HepG2 (cell line): ENCODE data around the gene MYRFL. TPM values are rescaled to one million over a fixed set of nuclear protein-coding genes. Genes with fewer than 3 reads are reported as not detected.
A peak's percentile ranks its signal among the peaks of the same experiment; 100 is the strongest.

ENCODE experiments used
- CBX1 ChIP-seq: IDR thresholded peaks from one replicate; pipeline ENCODE4 v1.6.1; 2016; ENCODE audit warnings: antibody characterized with exemption, low read depth
- GFI1 ChIP-seq: sonication (generic); formaldehyde crosslinking; IDR thresholded peaks from 2 replicates; pipeline ENCODE4 v1.5.0; 2020; ENCODE audit warnings: missing genetic modification reagents, mild to moderate bottlenecking, borderline replicate concordance
- GPBP1L1 ChIP-seq: sonication (generic); formaldehyde crosslinking; IDR thresholded peaks from 2 replicates; pipeline ENCODE4 v1.5.0; 2020; ENCODE audit warnings: mild to moderate bottlenecking, missing genetic modification reagents
- HHEX ChIP-seq: IDR thresholded peaks from 2 replicates; pipeline ENCODE4 v1.6.1; 2016; ENCODE audit warnings: control low read depth
- HOXA7 ChIP-seq: sonication (generic); formaldehyde crosslinking; IDR thresholded peaks from 2 replicates; pipeline ENCODE4 v1.8.1; 2022; ENCODE audit warnings: mild to moderate bottlenecking, missing genetic modification reagents, moderate library complexity
- KAT8 ChIP-seq: IDR thresholded peaks from 2 replicates; pipeline ENCODE4 v1.6.1; 2016; ENCODE audit warnings: missing genetic modification reagents, missing compliant biosample characterization
- NR2F1 ChIP-seq, 2 experiments: fragments of 450-650 bp in 1 of 2; formaldehyde crosslinking in 1 of 2; IDR thresholded peaks; 2 replicates each; pipeline versions ENCODE4 v1.5.0 to v1.6.1; 2016 to 2020; ENCODE audit warnings: mild to moderate bottlenecking in 1 of 2, missing compliant biosample characterization in 1 of 2, missing genetic modification reagents in 1 of 2, moderate library complexity in 1 of 2
- PCBP1 ChIP-seq: fragments of 200-400 bp; formaldehyde crosslinking; IDR thresholded peaks from 2 replicates; pipeline ENCODE4 v1.6.1; 2017; ENCODE audit warnings: mild to moderate bottlenecking, low read depth, low read length, borderline replicate concordance
- RARG ChIP-seq: sonication (generic); formaldehyde crosslinking; IDR thresholded peaks from 2 replicates; pipeline ENCODE4 v1.4.0; 2020; ENCODE audit warnings: low read depth, mild to moderate bottlenecking, missing genetic modification reagents
- SIN3B ChIP-seq: fragments of 150-350 bp; IDR thresholded peaks from 2 replicates; pipeline ENCODE4 v1.6.1; 2014; ENCODE audit warnings: low read length
- SIX1 ChIP-seq: sonication (generic); formaldehyde crosslinking; IDR thresholded peaks from 2 replicates; pipeline ENCODE4 v1.4.0; 2020; ENCODE audit warnings: missing genetic modification reagents, borderline replicate concordance
- SP1 ChIP-seq, 2 experiments: fragments of 450-650 bp in 1 of 2; sonication (generic) in 1 of 2; formaldehyde crosslinking in 1 of 2; IDR thresholded peaks; 2 replicates each; pipeline versions ENCODE4 v1.4.0 to v1.6.1; 2016 to 2020; ENCODE audit warnings: missing genetic modification reagents in 1 of 2
- YEATS4 ChIP-seq: sonication (generic); formaldehyde crosslinking; IDR thresholded peaks from 2 replicates; pipeline ENCODE4 v1.4.0; 2020; ENCODE audit warnings: missing genetic modification reagents, borderline replicate concordance
- ZMAT3 ChIP-seq: sonication (generic); formaldehyde crosslinking; conservative IDR thresholded peaks from 2 replicates; pipeline ENCODE4 v1.7.0; 2021; ENCODE audit warnings: missing genetic modification reagents
- ZNF232 ChIP-seq: sonication (generic); formaldehyde crosslinking; IDR thresholded peaks from 2 replicates; pipeline ENCODE4 v1.4.0; 2020; ENCODE audit warnings: missing genetic modification reagents, borderline replicate concordance
- ZNF251 ChIP-seq: sonication (generic); formaldehyde crosslinking; IDR thresholded peaks from 2 replicates; pipeline ENCODE4 v1.9.0; 2021; ENCODE audit warnings: mild to moderate bottlenecking, missing genetic modification reagents
- ZNF264 ChIP-seq: sonication (generic); formaldehyde crosslinking; IDR thresholded peaks from 2 replicates; pipeline ENCODE4 v1.4.0; 2020; ENCODE audit warnings: missing genetic modification reagents
- ZNF3 ChIP-seq: IDR thresholded peaks from 2 replicates; pipeline ENCODE4 v1.7.0; 2017; ENCODE audit warnings: inconsistent platforms
- ZNF781 ChIP-seq: sonication (generic); formaldehyde crosslinking; IDR thresholded peaks from 2 replicates; pipeline ENCODE4 v1.5.1; 2020; ENCODE audit warnings: borderline replicate concordance, mild to moderate bottlenecking, missing genetic modification reagents; ENCODE audit errors: not compliant biosample characterization
- polyA plus RNA-seq, 8 experiments: library from polyadenylated mRNA; depleted of rRNA in 3 of 8; stranded (reverse) in 7 of 8; unstranded in 1 of 8; fragments of >200 nt; fragmentation: Illumina TruSeq in 4 of 8; extraction: Trizol in 4 of 8; gene quantifications; 2 replicates each; pipeline versions ENCODE4 v1.2.1 to v1.2.3, GENCODE V29; 2011 to 2016; ENCODE audit warnings: low read depth in 4 of 8, missing spikeins in 1 of 8, mixed read lengths in 1 of 8; ENCODE audit not compliant: insufficient read depth in 1 of 8
- total RNA-seq, 5 experiments: library from RNA; depleted of rRNA; stranded (reverse); fragments of >200 nt; fragmentation: Illumina TruSeq; extraction: Trizol; gene quantifications; 2 replicates each; pipeline ENCODE4 v1.2.3, GENCODE V29; 2016; ENCODE audit warnings: low read depth in 1 of 5
- TF ChIP-seq, protein P1 (sequence below): sonication (generic); formaldehyde crosslinking; IDR thresholded peaks from 2 replicates; pipeline ENCODE4 v1.4.0; 2020; ENCODE audit warnings: missing genetic modification reagents
- TF ChIP-seq, protein P2 (sequence below): IDR thresholded peaks from 2 replicates; pipeline ENCODE4 v1.6.1; 2012; ENCODE audit warnings: low read depth, low read length, improper control_type of control experiment
- TF ChIP-seq, protein P3 (sequence below): sonication (generic); formaldehyde crosslinking; IDR thresholded peaks from 2 replicates; pipeline ENCODE4 v1.4.0; 2020; ENCODE audit warnings: low read depth, mild to moderate bottlenecking, missing genetic modification reagents
- TF ChIP-seq, protein P4 (sequence below): sonication (generic); formaldehyde crosslinking; IDR thresholded peaks from 2 replicates; pipeline ENCODE4 v1.4.0; 2020; ENCODE audit warnings: mild to moderate bottlenecking, low read depth, missing genetic modification reagents

The MYRFL gene
- total and polyA plus RNA-seq, 2 of the 13 experiments (the other 11 are each of a cell fraction or from before 2014, with no cell fraction given): 0.09 to 0.11 TPM

GRCh38 chr12:69925291-69925690 lies 100.3 kb downstream of the MYRFL start (continued):
- TF ChIP-seq, protein P1, sequence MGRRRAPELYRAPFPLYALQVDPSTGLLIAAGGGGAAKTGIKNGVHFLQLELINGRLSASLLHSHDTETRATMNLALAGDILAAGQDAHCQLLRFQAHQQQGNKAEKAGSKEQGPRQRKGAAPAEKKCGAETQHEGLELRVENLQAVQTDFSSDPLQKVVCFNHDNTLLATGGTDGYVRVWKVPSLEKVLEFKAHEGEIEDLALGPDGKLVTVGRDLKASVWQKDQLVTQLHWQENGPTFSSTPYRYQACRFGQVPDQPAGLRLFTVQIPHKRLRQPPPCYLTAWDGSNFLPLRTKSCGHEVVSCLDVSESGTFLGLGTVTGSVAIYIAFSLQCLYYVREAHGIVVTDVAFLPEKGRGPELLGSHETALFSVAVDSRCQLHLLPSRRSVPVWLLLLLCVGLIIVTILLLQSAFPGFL: no peak
- no peak for TF ChIP-seq ZNF781 (CRISPR knock-in tag)
- no peak for TF ChIP-seq SP1 (IDR thresholded peaks at IDR 0.05)
- TF ChIP-seq SP1 (CRISPR knock-in tag; IDR thresholded peaks at IDR 0.05): 0 out of 2 replicates have a peak, but pooled peaks have one; percentile 15
- TF ChIP-seq HOXA7 (CRISPR knock-in tag): no peak
- TF ChIP-seq, protein P2, sequence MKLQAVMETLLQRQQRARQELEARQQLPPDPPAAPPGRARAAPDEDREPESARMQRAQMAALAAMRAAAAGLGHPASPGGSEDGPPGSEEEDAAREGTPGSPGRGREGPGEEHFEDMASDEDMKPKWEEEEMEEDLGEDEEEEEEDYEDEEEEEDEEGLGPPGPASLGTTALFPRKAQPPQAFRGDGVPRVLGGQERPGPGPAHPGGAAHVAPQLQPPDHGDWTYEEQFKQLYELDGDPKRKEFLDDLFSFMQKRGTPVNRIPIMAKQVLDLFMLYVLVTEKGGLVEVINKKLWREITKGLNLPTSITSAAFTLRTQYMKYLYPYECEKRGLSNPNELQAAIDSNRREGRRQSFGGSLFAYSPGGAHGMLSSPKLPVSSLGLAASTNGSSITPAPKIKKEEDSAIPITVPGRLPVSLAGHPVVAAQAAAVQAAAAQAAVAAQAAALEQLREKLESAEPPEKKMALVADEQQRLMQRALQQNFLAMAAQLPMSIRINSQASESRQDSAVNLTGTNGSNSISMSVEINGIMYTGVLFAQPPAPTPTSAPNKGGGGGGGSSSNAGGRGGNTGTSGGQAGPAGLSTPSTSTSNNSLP: no peak
- peak; percentile 88 to 96 for TF ChIP-seq NR2F1 (CRISPR knock-in tag; IDR thresholded peaks at IDR 0.05)
- TF ChIP-seq, protein P3, sequence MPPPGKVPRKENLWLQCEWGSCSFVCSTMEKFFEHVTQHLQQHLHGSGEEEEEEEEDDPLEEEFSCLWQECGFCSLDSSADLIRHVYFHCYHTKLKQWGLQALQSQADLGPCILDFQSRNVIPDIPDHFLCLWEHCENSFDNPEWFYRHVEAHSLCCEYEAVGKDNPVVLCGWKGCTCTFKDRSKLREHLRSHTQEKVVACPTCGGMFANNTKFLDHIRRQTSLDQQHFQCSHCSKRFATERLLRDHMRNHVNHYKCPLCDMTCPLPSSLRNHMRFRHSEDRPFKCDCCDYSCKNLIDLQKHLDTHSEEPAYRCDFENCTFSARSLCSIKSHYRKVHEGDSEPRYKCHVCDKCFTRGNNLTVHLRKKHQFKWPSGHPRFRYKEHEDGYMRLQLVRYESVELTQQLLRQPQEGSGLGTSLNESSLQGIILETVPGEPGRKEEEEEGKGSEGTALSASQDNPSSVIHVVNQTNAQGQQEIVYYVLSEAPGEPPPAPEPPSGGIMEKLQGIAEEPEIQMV (CRISPR knock-in tag): no peak
- TF ChIP-seq ZNF3 (CRISPR knock-in tag): no peak
- peak; percentile 55; the same call in 1 of the 2 replicates for TF ChIP-seq GFI1 (CRISPR knock-in tag)
- TF ChIP-seq ZMAT3: no peak
- no peak for TF ChIP-seq PCBP1
- TF ChIP-seq YEATS4 (CRISPR knock-in tag): no peak
- no peak for TF ChIP-seq SIX1 (CRISPR knock-in tag)
- 0 out of 2 replicates have a peak, but pooled peaks have one; percentile 42 for TF ChIP-seq ZNF264 (CRISPR knock-in tag)
- no peak for TF ChIP-seq ZNF251 (CRISPR knock-in tag)
- TF ChIP-seq ZNF232 (CRISPR knock-in tag): no peak
- no peak for TF ChIP-seq CBX1
- no peak for TF ChIP-seq RARG
- TF ChIP-seq, protein P4, sequence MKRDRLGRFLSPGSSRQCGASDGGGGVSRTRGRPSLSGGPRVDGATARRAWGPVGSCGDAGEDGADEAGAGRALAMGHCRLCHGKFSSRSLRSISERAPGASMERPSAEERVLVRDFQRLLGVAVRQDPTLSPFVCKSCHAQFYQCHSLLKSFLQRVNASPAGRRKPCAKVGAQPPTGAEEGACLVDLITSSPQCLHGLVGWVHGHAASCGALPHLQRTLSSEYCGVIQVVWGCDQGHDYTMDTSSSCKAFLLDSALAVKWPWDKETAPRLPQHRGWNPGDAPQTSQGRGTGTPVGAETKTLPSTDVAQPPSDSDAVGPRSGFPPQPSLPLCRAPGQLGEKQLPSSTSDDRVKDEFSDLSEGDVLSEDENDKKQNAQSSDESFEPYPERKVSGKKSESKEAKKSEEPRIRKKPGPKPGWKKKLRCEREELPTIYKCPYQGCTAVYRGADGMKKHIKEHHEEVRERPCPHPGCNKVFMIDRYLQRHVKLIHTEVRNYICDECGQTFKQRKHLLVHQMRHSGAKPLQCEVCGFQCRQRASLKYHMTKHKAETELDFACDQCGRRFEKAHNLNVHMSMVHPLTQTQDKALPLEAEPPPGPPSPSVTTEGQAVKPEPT (CRISPR knock-in tag): no peak
- TF ChIP-seq SIN3B: no peak
- TF ChIP-seq HHEX (CRISPR knock-in tag): peak; percentile 48; the same call in 1 of the 2 replicates
- no peak for TF ChIP-seq GPBP1L1 (CRISPR knock-in tag)
- no peak for TF ChIP-seq KAT8 (CRISPR knock-in tag)
